Amniotic epithelial cell (primary cell): Measurements from ENCODE around the gene NPIPB8.
"Not testable (repeated sequence)": the region's sequence is repeated elsewhere in the genome, so short reads cannot be mapped to it uniquely, and the experiment has no call there.

Experiments
- DNase-seq: peaks from one replicate; pipeline ENCODE4 v3.0.0-alpha.2; 2010; ENCODE audit warnings: low read depth

NPIPB8 gene

DNA sequence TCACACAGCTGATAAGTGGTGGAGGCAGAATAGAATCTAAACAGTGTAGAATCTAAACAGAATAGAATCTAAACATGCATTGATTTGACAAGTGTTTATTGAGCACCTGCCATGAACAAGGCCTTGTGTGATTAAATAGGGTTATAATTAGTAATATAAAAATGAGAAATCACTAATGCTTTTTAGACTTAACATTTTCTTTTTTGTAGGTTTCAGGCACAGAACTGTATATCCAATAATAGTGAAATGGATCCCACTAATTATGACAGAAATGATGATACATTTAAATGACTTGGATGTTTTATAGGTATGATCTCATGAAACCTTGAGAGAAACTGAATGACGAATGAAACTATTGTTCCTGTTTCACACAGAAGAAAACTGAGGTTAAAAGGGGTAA, at the start of gene NPIPB8:
TSS of gene NPIPB8 (plus strand) at position 301 of the 400 bp plus-strand sequence. CDS start 296 bp downstream, outside the sequence.
- not testable (repeated sequence) for DNase-seq

DNA sequence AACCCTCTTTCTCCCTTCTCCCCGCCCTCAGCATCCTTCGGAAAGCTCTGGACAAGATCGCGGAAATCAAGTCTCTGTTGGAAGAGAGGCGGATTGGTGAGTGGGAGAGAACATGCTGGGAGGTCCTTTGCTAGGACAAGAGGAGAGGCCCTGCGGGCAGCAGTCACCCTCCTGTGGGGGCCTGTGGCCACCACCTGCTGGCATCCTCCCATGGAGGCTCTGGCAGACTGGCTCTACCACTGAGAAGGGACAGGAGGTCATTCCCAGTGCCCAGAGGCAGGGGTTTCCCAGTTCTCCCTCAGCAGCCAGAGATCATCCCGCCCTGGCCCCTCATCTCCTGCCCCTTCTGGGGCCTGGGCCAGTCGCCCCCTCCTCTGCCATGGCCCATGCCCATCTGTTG, 48.8 kb upstream of the NPIPB8 start:
- DNase-seq, result no peak

DNA sequence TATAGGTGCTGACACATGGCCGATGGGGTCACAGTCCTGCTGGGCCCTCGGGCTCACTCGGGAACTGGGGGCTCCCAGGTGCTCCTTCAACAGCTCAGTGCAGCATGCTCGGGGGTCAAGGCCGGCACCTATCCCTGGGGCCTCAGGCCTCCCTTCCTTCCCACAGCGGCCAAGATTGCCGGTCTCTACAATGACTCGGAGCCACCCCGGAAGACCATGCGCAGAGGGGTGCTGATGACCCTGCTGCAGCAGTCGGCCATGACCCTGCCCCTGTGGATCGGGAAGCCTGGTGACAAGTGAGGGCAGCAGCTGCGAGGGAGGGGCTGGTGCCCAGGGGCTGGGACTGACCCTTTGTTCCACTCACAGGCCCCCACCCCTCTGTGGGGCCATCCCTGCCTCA, 47.9 kb upstream of the NPIPB8 start:
- DNase-seq, result no peak

DNA sequence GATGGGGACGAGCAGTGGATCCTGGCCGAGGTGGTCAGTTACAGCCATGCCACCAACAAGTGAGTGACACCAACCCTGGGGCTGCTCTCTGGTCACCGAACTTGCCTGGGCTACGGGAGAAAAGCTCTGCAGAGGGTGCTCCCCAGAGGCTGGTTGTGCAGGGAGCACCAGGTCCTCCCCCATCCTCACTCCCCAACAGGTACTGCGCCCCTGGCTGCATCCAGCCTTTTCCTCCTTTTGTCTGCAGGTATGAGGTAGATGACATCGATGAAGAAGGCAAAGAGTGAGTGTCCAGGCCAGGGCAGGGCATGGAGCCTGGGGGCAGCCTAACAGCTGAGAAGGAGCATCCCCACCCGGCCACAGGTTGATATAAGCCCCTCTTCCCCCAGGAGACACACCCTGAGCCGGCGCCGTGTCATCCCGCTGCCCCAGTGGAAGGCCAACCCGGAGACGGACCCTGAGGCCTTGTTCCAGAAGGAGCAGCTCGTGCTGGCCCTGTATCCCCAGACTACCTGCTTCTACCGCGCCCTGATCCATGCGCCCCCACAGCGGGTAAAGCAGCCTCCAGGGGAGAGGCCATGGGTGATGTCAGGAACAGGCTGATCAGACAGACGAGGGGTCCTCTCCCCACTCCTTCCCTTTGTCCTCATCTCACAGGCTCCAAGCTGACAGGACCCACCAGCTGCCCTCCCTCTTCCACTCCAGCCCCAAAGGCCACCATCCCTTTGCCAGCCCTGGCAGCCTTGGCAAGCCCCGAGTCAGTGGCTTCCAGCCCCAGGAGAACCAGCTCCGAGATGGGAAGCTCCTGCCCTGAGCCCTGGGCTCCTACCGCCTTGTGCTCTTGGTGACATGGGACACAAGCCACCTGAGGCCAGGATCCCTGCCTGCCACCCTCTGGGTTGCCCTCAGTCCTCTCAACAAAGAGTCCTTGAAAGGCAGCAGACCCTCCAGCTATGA, 47.2 kb upstream of the NPIPB8 start:
- DNase-seq, result no peak

DNA sequence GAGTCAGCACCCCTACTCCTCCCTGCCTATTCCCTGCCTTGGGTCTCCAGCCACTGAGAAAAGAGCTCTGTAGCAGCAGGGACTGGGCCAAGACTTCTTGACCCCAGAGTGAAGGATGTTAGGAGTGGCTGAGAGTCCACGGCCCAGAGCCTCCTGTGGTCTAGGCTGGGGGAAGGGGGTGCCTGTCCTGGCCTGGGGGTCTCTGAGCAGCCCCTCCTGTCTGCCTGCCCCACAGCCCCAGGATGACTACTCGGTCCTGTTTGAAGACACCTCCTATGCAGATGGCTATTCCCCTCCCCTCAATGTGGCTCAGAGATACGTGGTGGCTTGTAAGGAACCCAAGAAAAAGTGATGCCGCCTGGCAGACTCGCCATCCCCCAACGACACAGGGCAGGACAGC, 46.5 kb upstream of the NPIPB8 start:
- DNase-seq, result no peak

DNA sequence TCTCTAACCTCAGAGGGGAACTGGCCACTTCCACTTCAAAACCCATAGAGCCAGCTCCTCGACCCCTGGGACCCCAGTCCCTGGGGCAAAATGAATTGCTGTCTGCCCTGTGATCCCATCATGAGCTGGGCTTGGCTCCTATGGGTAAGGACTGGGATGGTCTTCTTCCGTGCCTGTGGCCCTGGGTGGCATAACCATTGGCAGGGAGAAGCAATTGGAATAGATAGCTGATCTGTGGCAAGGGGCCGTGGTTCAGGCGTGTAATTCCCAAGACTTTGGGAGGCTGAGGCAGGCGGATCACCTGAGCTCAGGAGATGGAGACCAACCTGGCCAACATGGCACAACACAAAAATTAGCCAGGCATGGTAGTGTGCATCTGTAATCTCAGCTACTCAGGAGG, 45.4 kb upstream of the NPIPB8 start:
- no peak for DNase-seq

DNA sequence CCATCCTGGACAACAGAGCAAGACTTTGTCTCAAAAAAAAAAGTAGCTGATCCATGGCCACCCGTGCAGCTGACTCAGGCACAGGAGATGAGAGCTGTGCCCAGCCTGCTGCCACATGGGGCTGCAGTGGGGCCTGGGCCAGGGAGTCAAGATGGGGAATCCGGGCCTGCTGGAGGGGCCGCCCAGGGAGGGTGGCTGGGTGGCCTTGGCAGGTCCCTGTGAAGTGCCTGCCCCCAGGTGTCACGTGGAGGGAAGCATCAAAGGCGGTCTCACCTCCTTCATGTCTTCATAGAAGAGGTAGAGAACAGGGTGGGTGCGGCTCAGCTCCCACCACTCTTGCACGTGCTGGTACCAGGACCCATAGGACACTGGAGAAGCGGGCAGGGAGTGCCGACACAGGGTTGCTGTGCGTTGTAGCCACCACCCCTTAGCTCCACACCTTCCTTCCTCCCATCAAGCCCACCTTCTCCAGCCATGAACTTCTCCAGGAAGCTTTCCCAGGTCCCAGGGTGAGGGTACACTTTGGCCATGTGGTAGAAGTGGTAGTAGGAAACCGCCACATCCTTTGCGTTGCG, 44.8 kb upstream of the NPIPB8 start:
- DNase-seq, result no peak

DNA sequence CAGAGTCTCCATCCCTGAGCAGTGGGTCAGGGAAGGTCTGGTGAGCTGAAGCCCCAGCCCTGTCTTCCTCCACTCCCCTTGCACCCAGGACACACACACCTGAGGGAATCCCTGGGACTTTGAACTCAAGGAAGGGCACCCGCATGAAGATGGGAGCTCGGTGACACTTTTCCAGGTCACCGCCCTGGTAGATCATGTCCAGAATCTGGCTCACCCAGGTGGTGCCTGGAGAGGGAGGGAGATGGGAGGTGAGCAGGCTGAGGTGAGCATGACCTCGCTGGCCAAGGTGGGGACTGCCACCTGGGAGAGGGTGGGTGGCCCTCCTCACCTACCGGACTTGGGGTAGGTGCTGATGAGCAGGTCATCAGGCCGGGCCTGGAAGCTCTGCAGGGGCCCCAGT, 42.4 kb upstream of the NPIPB8 start:
- not testable (repeated sequence) for DNase-seq

DNA sequence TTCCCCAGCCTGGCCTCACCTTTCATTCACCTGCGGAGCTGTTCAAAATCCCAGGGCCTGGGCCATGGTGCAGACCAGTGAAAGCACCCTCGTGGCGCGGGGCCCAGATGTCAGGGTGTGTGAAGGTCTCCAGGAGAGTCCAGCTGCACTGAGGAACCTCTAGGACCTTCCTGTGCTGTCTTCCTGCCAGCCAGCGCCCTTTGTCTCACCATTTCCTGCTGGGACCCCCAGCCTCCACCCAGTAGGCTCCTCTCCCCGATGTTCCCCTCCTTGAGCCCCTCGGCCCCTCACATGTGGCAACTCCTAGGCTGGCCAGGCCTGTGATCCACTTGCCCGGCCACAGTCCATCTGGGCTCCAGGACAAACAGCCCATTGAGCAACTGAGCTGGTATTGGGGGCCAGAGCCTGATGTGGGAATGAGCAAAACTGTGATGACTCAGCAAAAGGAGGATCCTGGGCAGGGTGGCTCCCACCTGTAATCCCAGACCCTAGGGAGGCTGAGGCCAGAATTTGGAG, 41.7 kb upstream of the NPIPB8 start:
- peak; percentile 15 for DNase-seq

DNA sequence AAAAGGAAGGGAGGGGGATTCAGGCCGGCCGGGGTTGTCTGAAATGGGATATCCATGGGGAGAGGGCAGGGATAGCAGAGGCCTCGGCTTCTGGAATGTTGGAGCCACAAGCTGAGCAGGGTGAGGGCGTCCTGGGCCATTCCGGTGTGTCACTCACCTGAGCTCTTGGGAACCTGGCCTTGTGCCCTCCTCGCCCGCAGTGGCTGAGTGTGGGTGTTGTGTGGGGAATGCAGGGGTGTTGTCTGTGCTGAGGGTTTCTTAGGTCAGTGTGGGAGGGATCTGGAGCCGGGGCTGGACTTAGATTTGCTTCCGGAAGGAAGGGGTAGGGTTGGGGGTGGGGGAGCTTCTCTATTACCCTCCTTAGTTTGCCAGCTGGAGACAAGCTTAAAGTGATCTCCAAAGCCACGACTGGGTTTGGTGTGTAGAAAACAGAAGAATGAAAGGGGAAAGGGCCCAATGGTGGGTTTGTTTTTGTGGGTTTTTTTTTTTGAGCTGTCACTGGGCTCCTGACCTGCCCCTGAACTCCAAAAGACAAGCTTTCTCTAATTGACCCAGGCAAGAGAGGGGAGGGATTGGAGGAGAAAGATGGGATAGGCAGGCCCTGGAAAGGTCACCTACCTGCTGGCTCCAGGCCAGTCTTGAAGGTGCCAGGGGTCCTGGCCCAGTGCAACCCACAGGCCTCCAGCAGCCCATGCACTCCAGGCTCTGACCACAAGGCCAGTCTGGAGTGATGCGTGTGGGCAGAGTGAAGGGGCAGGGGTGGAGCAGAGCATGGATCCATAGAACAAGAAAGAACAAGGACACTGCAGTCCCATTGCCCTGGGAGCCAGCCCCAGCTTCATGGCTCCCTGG, 40.8 kb upstream of the NPIPB8 start, which contains the start of gene SULT1A2:
TSS of gene SULT1A2 (minus strand) at position 211 of the 852 bp plus-strand sequence. CDS start 1,120 bp downstream, outside the sequence.
- DNase-seq, result peak; percentile 36

DNA sequence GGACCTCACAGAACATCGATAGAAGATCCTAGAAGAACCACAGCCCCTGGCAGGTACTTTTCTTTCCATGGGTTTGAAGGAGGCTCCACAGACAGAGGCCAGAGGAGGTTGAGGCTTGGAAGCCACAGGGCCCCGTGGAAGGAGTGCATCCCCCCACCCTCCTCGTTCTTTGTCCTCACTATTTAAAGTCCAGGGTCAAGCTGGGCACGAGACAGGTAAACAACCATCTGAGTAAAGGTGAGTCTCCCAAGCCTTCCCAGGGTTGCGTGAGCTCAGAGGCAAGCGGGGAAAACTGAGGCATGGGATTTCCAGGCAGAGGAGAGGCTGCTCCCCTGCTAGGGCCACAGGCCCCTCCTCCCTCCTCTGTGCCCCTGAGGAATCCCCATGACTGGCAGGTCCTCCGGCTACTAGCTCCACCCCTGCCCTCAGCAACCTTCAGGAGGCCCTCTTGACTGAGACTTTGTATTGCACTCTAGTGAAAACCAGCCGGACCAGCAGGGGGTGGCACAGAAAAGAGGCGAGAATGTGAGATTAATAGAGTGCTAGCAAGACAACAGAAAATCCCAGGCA, 40.1 kb upstream of the NPIPB8 start:
- no peak for DNase-seq

DNA sequence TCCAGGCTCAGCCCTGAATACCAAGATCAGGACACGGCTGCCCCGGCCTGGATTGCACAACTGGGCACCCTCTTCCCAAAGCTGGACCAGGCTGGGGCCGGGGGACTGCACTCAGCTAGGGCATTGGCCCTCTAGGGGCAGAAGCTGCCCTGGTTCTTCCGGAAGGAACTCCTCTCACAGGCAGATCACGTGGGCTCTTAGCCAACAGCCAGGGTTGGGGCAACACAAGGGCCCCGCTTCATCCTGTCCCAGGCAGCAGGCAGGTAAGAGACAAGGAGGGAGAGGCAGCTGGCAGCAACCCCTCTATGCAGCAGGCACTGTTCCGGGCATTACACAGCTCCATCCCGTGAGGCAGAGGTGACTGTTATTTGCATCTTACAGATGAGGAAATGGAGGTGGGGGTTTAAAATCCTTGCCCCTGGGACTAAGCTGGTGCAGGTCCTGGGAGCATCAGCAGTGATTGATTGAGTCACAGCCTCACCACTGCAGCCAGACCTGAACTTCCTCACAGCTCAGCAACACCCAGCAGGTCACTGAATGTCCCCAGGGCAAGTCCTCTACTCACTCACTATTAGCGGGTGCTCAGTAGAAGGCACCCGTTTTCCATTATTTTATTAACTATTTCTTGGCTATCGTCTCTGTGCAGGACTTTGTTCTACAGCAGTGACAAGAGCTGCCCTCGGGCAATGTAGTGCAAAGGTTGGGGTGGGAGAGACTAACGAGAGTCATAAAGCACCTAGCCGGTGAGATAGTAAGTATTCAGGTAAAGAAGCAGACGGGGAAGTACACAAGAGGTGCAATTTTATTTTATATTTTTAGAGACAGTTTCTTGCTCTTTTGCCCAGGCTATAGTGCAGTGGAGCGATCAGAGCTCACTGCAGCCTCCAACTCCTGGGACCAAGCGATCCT, 38.2 kb upstream of the NPIPB8 start:
- DNase-seq, result not testable (repeated sequence)

DNA sequence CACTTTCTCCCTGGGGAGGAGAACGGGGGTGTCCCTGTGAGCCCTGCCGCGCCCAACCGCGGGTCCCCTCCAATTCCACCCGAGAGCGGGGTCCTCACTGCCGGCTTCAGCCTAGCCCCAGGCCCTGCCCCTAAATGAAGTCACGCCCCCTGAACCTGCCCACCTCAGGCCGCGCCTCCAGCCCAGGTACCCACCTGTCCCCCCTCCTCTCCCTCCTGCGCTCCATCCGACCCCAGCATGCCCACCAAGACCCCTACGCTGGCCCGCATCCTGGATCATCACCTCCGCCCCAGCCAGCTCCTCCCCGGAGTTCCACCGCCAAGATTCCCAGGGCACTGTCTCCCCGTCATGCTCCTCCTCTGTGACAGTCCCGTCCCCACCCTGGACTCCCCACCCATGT, 36.9 kb upstream of the NPIPB8 start:
- not testable (repeated sequence) for DNase-seq

DNA sequence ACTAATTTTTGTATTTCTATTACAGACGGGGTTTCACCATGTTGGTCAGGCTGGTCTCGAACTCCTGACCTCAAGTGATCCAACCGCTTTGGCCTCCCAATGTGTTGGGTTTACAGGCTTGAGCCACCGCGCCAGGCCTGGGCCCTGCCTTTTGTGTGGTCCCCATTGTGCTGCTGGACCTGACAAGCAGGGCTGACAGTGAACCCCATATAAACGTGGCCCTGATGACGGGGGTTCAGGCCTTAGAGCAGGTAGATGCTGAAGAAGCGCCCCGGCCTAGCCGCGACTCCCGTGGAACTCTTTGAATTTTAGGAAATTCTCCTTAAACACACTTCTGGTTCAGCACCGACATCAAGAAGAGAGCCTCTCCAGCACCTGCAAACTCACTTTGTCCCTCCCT, 36.3 kb upstream of the NPIPB8 start:
- not testable (repeated sequence) for DNase-seq

DNA sequence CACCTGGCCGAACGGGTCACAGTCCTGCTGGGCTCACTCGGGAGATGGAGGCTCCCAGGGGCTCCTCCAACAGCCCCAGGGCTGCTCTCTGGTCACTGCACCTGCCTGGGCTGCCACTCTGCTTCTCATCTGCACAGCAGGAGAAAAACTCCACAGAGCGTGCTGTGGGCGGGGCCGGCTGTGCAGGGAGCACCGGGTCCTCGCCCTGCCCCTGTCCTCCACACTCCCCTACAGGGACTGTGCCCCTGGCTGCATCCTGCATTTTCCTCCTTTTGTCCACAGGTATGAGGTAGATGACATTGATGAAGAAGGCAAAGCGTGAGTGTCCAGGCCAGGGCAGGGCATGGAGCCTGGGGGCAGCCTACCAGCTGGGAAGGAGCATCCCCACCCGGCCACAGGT, 35.8 kb upstream of the NPIPB8 start:
- DNase-seq, result not testable (repeated sequence)

DNA sequence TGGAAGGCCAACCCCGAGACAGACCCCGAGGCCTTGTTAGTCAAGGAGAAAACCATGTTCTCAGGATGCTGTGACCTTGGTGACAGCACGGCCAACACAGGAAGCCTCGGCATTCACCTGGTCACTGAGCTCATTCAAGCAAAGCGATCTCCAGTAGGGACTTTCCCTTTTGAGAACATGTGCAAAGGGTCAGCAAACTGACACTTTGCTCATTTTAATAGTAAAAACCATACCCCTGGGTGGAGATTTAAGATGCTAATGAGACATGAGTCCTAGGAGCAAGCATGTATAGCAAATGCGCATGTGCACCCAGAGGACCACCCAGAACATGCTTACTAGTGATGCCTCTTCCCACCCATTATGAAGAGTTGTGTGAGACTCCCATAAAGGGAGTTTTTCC, 35.3 kb upstream of the NPIPB8 start:
- no peak for DNase-seq

DNA sequence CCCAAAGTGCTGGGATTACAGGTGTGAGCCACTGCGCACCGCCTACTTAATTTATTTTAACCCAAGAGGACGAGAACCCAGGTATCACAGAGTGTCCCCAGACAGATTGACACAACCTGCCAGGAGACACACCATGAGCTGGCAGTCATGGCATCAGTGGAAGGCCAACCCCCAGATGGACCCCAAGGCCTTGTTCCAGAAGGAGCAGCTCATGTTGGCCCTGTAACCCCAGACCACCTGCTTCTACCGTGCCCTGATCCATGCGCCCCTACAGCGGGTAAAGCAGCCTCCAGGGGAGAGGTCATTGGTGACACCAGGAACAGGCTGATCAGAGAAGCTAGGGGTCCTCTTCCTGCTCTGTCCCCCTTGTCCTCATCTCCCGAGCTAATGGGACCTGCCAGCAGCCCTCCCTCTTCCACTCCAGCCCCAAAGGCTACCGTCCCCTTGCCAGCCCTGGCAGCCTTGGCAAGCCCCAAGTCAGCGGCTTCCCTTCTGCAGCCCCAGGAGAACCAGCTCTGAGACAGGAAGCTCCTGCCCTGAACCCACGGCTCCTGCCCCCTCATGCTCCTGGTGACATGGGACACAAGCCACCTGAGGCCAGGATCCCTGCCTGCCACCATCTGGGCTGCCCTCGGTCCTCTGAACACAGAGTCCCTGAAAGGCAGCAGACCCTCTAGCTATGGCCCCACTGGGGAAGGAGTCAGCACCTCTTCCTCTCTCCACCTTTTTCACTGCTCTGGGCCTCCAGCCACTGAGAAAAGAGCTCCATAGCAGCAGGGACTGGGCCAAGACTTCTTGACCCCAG, 34.3 kb upstream of the NPIPB8 start:
- DNase-seq, result no peak

DNA sequence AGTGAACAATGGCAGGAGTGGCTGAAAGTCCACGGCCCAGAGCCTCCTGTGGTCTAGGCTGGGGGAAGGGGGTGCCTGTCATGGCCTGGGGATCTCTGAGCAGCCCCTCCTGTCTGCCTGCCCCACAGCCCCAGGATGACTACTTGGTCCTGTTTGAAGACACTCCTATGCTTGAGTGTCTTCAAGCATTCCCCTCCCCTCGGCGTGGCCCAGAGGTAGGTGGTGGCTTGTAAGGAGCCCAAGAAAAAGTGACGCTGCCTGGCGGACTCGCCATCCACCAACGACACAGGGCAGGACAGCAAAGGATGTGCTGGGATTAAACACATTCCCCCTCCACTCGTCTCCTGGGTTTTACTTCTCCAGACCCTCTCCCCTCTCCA, 33.7 kb upstream of the NPIPB8 start:
- no peak for DNase-seq

DNA sequence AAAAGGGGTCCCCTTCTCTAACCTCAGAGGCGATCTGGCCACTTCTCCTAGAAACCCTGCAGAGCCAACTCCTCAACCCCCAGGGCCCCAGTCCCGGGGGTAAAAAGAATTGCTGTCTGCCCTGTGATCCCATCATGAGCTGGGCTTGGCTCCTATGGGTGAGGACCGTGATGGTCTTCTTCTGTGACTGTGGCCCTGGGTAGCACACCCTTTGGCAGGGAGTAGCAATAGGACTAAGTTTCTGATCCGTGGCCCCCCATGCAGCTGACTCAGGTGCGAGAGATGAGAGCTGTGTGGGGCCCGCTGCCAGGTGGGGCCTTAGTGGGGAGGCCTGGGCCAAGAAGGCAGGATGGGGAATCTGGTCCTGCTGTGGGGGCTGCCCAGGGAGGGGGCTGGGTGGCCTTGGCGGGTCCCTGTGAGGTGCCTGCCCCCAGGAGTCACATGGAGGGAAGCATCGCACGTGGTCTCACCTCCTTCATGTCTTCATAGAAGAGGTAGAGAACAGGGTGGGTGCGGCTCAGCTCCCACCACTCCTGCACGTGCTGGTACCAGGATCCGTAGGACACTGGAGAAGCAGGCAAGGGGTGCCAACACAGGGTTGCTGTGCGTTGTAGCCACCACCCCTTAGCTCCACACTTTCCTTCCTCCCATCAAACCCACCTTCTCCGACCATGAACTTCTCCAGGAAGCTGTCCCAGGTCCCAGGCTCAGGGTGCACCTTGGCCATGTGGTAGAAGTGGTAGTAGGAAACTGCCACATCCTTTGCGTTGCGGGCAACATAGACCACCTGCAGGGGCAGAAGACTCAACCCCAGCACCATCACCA, 31.4 kb upstream of the NPIPB8 start:
- DNase-seq, result no peak
